Islet precursor cell (in vitro differentiated cells): ENCODE data around the gene MCM8.

ENCODE experiments used
- DNase-seq: peaks from one replicate; pipeline ENCODE4 v3.0.0-alpha.2; 2018

The MCM8 gene

GRCh38 chr20:5950271-5951031 is at the start of gene MCM8, which contains the start of gene TRMT6:
TSS of gene MCM8 (plus strand) at chr20:5950652. CDS start at chr20:5952016, 1,364 bp downstream.
TSS of gene TRMT6 (minus strand) at chr20:5950533. CDS start at chr20:5950405, 128 bp downstream.
- DNase-seq: peak; percentile 98

- DNase-seq: no peak
These were observed 49.5 kb upstream of the MCM8 start for GRCh38 chr20:5900908-5901307.

- DNase-seq: peak; percentile 9
These were observed 41.5 kb upstream of the MCM8 start for GRCh38 chr20:5908981-5909380.

- no peak for DNase-seq
These were observed 40.3 kb upstream of the MCM8 start for GRCh38 chr20:5910186-5910585.

- DNase-seq: peak; percentile 29
These were observed 37.3 kb upstream of the MCM8 start for GRCh38 chr20:5913166-5913565.

GRCh38 chr20:5914859-5915258 is 35.6 kb upstream of the MCM8 start:
- peak; percentile 32 for DNase-seq

GRCh38 chr20:5918856-5919625 is 31.4 kb upstream of the MCM8 start:
- DNase-seq: peak; percentile 81

- DNase-seq: peak; percentile 49
These were observed 30.6 kb upstream of the MCM8 start for GRCh38 chr20:5919626-5920544.

- no peak for DNase-seq
These were observed 29.9 kb upstream of the MCM8 start for GRCh38 chr20:5920581-5920980.

- DNase-seq: peak; percentile 20
These were observed 27.0 kb upstream of the MCM8 start for GRCh38 chr20:5923493-5923892.

- DNase-seq: peak; percentile 18
These were observed 24.9 kb upstream of the MCM8 start for GRCh38 chr20:5925551-5925950.

- DNase-seq: peak; percentile 35
These were observed 22.5 kb upstream of the MCM8 start for GRCh38 chr20:5927749-5928462.

GRCh38 chr20:5928836-5929715 is 21.4 kb upstream of the MCM8 start:
- peak; percentile 12 for DNase-seq

- peak; percentile 17 for DNase-seq
These were observed 19.0 kb upstream of the MCM8 start for GRCh38 chr20:5931411-5931810.

- DNase-seq: peak; percentile 11
These were observed 17.7 kb upstream of the MCM8 start for GRCh38 chr20:5932796-5933195.

GRCh38 chr20:5933802-5934436 is 16.5 kb upstream of the MCM8 start:
- no peak for DNase-seq

- no peak for DNase-seq
These were observed 15.1 kb upstream of the MCM8 start for GRCh38 chr20:5935384-5935783.

GRCh38 chr20:5936238-5936637 is 14.2 kb upstream of the MCM8 start:
- no peak for DNase-seq

GRCh38 chr20:5938456-5939029 is 11.9 kb upstream of the MCM8 start:
- DNase-seq: no peak

GRCh38 chr20:5945963-5946362 is 4.5 kb upstream of the MCM8 start:
- DNase-seq: no peak
